ENCODE data around the gene THSD7A.

The THSD7A gene

GRCh38 chr7:11810043-11810625 lies 21.9 kb downstream of the THSD7A start:
- no peak for TF ChIP-seq CTCF (IDR thresholded peaks at IDR 0.05; ENCODE audit: low read depth, low read length)

DNA sequence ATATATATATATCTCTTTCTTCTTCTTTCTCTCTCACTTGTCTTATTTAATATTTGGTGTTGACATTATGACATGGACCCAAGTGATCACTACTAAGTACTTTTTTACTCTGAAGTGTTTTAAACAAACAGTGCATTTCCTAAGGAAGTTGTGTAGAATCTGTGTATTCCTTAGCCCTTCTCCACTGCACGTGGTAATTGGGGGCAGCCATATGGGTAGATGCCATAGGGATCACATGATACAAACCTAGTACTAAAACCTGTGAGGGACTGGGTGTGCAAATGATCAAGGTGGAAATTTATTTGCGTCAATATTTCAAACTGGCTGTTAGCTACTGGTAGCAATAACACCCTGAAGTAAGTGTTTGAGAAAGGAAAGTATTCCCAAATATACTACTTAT lies 25.0 kb downstream of the THSD7A start:
- no peak for TF ChIP-seq CTCF (IDR thresholded peaks at IDR 0.05; ENCODE audit: low read depth, low read length)
- no peak overlapping the region for H3K4me3 ChIP-seq (ENCODE audit: low read depth, low read length)

More at GRCh38 chr7:11810043-11810625, 21.9 kb downstream of the THSD7A start:
- no peak overlapping the region for H3K4me3 ChIP-seq (ENCODE audit: low read depth, low read length)

DNA sequence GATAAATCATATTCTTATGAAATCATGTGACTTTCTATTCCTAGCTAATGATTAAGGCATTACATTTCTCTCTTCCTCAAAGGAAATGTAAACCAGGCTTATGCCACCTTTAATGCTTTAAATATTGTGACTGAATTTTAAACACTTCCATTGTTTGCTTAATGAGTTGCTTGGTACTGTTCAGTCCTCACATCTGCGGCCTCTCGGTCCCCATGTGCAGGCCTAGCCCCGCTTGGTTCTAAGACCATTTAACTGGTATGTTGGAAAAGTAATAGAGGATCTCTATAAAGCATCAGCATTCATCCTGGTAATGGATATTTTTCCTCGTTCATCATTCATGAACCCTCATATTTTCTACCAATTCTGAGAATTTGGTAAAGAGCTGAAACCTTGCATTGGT lies 27.4 kb downstream of the THSD7A start:
- TF ChIP-seq CTCF (IDR thresholded peaks at IDR 0.05; ENCODE audit: low read depth, low read length), result no peak
- no peak overlapping the region for H3K4me3 ChIP-seq (ENCODE audit: low read depth, low read length)

- TF ChIP-seq CTCF (IDR thresholded peaks at IDR 0.05; ENCODE audit: low read depth, low read length), result no peak
Observed at GRCh38 chr7:11795231-11795630, 36.8 kb downstream of the THSD7A start.

DNA sequence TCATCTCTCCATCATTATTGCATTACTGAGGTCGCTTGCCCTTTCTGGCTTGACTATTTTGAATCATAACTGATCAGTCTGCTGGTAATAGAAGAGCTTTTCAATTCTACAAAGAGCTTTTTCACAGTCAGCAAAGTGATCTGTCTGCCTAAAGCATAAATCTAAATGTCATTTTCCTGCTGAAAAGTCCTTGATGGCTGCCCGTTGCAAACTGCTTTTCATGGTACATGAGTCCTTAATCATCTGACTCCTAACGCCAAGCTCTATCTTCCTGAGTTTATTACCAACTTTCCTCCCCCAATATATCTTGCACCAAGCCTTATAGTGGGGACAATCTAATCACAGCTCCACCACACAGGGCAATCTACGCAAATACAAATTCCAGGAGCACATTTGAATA lies 39.8 kb downstream of the THSD7A start:
- H3K4me3 ChIP-seq (ENCODE audit: low read depth, low read length), result no peak overlapping the region
- TF ChIP-seq CTCF (IDR thresholded peaks at IDR 0.05; ENCODE audit: low read depth, low read length), result no peak

More at GRCh38 chr7:11795231-11795630, 36.8 kb downstream of the THSD7A start:
- H3K4me3 ChIP-seq (ENCODE audit: low read depth, low read length), result no peak overlapping the region

DNA sequence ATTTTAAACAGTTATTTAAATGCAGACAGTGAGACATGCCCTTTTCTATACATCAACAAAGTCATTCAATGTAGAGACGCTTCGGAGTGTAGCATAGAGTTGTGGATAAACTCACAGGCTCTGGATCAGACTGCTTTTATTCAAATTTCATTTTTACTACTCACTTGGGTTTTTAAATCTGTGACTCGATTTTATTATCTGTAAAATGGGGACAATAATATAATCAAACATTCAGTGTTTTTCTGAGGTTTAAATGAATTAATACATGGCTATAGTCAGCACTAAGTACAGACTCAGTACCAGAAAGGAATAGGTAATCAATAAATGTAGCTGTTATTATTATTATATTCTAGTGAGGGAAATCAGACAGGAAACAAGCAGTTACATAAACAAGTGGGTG lies 43.4 kb downstream of the THSD7A start:
- TF ChIP-seq CTCF (IDR thresholded peaks at IDR 0.05; ENCODE audit: low read depth, low read length), result no peak
- no peak overlapping the region for H3K4me3 ChIP-seq (ENCODE audit: low read depth, low read length)

DNA sequence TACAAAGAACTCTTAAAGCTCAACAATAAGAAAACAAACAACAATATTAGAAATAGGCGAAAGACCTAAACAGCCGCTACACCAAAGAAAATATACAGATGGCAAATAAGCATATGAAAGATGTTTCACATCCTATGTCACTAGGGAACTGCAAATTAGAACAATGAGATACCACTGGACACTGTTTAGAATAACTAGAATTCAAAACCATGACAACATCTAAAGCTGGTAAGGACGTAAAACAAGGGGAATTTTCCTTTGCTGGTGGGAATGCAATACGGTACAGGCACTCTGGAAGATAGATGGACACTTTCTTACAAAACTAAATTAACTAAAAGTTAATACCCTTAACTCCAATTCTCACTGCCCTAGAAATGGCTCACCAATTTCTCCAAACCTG lies 44.5 kb downstream of the THSD7A start:
- TF ChIP-seq CTCF (IDR thresholded peaks at IDR 0.05; ENCODE audit: low read depth, low read length), result no peak
- no peak overlapping the region for H3K4me3 ChIP-seq (ENCODE audit: low read depth, low read length)
